Hypothalamus (tissue), 51 donors: ENCODE data around the gene AKR1C4.
"Not testable (repeated sequence)": the region's sequence is repeated elsewhere in the genome, so short reads cannot be mapped to it uniquely, and the experiment has no call there.

ENCODE experiments used
- DNase-seq, 51 donors: peaks; one replicate each; lab custom pipeline; 2025; lab: John Stamatoyannopoulos, UW

The AKR1C4 gene

GRCh38 chr10:5199398-5199797, 2.8 kb downstream of the AKR1C4 start:
- no peak for DNase-seq

GRCh38 chr10:5206799-5207198, 10.2 kb downstream of the AKR1C4 start:
- no peak for DNase-seq

DNA sequence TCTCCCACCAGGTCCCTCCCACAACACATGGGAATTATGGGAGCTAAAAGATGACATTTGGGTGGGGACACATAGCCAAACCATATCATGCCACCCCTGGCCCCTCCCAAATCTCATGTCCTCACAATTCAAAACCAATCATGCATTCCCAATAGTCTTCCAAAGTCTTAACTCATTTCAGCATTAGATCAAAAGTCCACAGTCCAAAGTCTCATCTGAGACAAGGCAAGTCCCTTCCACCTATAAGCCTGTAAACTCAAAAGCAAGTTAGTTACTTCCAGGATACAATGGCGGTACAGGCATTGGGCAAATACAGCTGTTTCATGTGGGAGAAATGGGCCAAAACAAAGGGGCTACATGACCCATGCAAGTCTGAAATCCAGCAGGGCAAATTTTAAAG, 13.1 kb downstream of the AKR1C4 start:
- DNase-seq, result not testable (repeated sequence)

DNA sequence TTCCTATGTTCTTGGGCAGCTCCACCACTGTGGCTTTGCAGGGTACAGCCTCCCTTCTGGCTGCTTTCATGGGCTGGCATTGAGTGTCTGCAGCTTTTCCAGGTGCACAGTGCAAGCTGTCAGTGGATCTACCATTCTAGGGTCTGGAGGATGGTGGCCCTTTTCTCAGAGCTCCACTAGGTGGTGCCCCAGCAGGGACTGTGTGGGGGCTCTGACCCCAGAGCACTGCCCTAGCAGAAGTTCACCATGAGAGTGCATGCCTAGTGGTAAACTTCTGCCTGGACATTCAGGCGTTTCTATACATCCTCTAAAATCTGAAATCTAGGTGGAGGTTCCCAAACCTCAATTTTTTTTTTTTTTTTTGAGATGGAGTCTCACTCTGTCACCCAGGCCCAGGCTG, 13.6 kb downstream of the AKR1C4 start:
- DNase-seq, result not testable (repeated sequence)

DNA sequence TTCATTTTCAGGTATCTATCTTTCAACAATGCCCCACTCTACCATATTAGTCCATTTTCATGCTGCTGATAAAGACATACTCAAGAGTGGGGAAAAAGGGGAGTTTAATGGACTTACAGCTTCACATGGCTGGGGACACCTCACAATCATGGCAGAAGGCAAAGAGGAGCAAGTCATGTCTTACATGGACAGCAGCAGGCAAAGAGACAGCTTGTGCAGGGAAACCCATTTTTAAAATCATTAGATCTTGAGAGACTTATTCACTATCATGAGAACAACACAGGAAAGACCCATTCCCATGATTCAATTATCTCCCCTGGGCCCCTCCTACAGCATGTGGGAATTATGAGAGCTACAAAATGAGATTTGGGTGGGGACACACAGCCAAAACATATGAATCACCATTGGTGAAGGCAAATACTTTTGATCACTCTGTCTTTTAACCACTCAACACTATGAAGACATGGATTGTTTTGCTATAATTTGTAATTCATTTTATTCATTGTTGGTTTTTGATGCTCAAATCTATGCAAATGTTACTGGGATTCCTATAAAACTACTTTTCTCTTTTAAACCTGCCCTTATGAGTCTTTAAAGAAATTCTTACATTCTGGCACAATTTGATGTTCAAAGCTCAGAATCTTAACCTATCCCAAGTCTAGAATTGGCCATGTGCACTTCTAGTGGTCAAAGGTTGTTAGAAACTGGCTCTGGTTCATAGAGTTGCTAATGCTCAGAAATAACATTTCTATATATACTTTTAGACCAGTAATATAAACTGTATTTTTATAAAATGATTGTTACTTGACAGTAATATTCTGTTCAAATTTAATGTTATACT, 15.3 kb downstream of the AKR1C4 start:
- DNase-seq, result no peak

DNA sequence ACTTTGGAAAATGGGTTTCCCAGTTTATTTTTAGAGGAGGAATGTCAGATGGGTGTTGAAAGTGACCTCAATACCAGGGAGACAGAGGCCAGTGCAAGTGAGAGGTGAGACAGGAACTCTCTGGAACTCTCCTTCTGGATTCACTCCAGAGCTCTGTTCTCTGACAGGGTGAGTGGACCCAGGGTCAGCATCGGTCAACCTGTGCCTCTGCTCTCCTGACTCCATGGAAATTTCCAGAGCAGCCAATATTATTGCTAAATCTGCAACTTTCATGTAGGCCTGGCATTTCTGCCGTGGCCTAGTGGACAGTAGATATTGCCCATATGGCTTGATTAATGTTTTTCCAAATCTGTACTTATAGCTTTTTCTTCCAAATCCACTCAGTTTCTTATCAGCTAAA, 20.2 kb downstream of the AKR1C4 start:
- no peak for DNase-seq

DNA sequence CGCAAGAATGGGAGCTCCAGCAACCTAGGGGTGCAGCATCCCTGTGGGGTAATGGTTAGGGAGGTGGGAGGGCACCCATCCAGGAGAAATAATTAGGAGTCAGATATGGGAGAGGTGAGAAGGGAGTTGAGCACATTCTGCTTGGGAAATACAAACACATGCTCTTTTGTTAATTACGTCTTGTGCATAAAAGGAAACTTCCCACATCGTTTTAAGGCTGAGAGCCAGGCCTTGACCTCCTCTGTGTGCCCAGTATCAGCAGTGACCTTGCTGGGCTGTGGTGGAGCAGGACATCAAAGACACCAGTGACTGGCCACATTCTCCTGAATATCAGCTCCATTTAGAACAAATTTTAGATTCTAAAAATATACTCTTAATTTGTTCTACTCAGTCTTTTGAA, 22.6 kb downstream of the AKR1C4 start:
- DNase-seq, result no peak

DNA sequence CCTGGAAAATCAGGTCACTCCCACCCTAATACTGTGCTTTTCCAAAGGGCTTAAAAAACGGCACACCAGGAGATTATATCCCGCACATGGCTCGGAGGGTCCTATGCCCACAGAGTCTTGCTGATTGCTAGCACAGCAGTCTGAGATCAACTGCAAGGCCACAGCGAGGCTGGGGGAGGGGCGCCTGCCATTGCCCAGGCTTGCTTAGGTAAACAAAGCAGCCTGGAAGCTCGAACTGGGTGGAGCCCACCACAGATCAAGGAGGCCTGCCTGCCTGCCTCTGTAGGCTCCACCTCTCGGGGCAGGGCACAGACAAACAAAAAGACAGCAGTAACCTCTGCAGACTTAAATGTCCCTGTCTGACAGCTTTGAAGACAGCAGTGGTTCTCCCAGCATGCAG, 26.3 kb downstream of the AKR1C4 start:
- DNase-seq, result not testable (repeated sequence)

- DNase-seq, result no peak
Observed at GRCh38 chr10:5229019-5229418, 32.4 kb downstream of the AKR1C4 start.

DNA sequence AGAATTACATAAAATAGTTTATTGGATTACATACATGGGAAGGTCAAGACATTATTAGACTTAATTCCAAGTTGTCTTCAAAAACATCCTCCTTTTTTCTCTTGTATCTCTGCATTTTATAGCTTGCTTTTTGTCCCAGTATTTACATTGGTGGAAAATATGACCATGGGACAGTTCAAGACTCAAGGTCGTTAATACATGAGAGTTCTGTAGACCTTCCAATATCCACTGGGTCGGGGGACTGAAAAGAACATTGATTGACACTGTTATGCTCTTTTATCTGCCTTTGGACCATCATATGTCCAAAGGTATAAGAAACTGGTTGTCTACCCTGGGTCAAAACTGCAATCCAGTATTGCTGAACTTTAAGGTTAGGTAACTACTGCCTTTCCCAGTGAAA, 36.7 kb downstream of the AKR1C4 start:
- no peak for DNase-seq

DNA sequence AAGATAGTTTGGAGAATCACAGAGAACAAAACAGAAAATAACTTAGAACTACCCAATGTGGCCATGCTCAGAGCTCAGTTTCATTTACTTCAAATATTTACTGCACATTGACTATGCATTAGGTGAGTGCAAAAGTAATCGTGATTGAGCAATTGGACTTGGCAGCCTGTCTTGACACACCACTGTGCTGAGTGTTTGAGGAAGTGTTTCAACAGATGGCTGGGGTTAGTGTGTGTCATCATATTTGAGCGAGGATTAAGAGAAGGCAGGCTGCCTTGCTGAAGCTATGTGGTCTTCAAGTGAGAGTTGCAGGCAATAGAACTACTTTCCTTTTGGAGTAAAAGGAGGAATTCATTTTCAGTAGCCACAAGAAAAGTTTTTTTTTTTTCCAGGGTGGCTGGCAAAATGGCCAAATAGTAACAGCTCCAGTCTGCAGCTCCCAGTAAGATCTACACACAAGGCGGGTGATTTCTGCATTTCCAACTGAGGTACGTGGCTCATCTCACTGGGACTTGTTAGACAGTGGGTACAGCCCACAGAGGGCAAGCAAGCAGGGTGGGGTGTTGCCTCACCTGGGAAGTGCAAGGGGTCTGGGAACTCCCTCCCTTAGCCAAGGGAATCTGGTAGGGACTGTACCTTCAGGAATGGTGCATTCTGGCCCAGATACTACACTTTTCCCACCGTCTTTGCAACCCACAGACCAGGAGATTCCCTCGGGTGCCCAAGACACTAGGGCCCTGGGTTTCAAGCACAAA, 37.6 kb downstream of the AKR1C4 start:
- no peak for DNase-seq

DNA sequence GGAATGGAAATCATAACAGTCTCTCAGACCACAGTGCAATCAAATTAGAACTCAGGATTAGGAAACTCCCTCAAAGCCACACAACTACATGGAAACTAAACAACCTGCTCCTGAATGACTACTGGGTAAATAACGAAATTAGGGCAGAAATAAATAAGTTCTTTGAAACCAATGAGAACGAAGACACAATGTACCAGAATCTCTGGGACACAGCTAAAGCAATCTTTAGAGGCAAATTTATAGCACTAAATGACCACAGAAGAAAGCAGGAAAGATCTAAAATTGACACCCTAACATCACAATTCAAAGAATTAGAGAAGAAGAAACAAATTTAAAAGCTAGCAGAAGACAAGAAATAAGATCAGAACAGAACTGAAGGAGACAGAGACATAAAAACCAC, 40.9 kb downstream of the AKR1C4 start:
- not testable (repeated sequence) for DNase-seq

GRCh38 chr10:5242585-5242984, 45.9 kb downstream of the AKR1C4 start:
- no peak for DNase-seq

DNA sequence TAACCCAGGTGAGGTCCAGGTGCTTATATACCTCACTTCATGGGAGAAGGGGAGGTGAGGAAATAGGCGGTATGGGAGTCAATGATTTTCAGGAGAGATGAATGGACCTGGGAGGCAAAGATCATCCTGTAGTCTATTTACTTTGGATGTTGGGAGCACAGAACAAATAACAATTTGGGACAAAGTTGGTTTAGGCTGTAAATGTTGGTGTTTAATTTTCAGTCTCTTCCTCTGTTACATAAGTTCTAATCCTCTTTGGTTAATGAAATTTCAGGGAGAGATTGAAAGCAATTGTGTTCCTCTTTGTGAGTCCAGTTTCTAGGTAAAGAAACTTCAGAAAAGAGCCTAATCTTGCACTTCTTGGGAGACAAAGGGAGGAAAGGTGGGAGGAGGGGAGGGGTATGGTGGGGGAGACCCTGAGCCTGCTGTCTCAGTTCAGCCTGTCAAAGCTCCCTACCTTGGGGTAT, 46.9 kb downstream of the AKR1C4 start:
- DNase-seq, result no peak

DNA sequence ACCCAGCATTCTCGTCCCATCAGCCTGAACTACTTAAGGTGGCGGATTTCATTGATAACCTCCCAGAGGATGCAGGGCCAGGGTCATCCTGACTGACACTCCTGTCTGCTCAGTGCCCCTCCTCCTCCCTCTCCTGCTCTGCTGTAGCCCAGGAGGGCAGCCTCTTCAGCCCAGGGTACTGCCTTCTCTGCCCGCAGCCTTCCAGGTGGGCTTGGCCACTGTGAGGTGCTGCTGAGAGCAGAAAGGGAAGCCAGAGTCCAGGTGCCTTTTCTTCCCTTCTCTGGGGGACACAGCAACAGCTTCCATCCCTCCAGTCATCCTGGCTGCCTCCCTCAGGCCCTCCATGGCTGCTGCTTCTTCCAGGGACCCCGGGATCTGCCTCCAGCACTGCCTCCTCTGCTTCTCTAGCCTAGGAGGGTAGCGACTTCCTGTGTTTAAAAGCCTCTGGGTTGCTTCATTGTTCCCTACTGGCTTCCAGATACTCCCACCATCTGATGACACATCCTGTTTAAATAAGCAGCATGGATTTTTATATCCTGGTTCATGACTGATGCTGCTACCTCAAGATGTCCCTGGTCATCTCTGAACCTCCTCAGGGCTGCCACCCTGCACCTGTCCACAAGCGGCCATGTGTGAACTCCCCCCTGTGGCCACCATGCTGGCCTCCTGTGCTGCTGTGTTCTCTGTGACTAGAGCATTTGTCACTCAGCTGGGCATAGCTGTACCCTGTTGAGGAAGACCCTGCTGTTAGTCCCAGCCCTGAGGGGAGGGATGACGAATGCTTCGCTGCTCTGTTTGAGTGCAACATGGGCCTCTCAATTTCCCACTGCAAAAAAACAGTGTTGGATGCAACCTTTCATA, 55.8 kb downstream of the AKR1C4 start:
- DNase-seq, result no peak

DNA sequence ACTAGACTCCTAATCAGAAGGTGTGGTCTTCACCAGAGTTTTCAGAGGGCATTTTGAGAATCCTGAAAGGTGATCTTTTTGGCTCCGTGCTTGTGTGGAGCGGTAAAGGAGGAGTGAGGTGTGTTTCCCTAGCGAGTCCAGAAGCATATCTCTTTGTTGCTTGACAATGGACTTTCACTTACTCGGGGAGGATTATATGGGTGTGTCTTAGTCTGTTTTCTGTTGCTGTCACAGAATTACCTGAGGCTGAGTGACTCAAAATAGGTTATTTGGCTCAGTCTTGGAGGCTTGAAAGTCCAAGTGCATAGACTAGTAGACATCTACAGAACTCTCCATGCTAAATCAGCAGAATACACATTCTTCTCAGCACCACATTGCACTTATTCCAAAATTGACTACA, 57.9 kb downstream of the AKR1C4 start:
- DNase-seq, result no peak

DNA sequence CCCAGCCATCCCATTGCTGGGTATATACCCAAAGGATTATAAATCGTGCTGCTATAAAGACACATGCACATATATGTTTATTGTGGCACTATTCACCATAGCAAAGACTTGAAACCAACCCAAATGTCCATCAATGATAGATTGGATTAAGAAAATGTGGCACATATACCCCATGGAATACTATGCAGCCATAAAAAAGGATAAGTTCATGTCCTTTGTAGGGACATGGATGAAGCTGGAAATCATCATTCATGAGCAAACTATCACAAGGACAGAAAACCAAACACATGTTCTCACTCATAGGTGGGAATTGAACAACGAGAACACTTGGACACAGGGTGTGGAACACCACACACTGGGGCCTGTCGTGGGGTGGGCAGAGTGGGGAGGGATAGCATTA, 61.1 kb downstream of the AKR1C4 start:
- DNase-seq, result not testable (repeated sequence)

GRCh38 chr10:5259132-5259951, 62.7 kb downstream of the AKR1C4 start:
- DNase-seq, result no peak

DNA sequence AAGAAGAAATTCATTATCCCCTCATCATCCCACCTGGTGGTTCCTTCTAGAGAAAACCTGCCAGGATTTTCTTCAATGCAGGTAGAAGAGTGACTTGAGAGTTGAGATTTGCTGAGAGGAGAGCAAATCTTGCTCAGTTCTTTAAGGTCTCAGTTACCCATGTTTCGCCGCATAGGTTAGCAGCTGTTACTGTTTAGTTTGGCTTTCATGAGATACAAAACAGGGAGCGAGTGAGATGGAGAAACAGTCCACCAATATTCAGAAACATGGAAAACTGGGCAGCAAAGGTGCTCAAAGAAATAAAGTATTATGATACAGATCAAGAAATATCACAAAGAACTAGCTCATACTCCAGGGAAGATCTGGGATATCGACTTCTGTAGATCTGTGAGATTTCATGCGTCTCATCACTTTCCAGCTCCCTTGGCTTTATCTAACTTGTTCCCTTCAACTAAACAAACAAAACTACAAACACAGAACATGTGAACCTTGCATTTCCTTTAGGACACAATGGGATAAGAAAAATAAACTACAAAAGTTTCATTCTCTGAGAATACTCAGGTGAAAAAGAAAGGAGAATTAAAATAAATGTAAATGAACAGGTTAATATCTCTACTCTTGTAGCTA, 63.4 kb downstream of the AKR1C4 start:
- no peak for DNase-seq

GRCh38 chr10:5260828-5261227, 64.2 kb downstream of the AKR1C4 start:
- no peak for DNase-seq
